ENCODE data around the gene NOXA1.
"Not testable (repeated sequence)": the region's sequence is repeated elsewhere in the genome, so short reads cannot be mapped to it uniquely, and the experiment has no call there.

The NOXA1 gene

DNA sequence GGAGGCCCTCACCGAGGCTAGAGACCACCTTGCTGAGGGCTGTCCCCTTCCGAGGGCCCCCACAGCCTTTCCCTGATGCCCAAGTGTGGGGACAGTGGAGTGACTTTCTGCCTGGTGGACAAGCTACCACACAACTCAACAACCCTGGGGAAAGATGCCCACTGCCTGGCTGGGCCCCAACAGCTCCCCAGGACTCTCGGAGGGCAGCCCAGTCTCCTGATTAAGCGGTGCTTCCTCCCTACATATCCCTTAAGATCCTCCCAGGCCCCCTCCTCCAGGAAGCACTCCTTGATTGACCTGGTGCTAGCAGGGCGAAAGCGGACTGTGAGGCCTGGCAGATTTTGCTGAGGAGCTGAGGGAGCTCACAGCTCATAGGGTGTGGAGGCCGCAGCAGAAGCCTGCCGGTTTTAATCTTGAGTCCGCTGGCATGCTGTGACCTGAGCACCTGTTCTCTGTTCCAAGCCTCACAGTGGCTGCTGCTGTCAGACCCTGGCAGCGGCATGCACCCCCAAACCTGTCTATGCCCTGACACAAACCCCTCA is 33.7 kb downstream of the NOXA1 start:
- no peak for DNase-seq

- DNase-seq, result no peak
Measured at GRCh38 chr9:137457406-137458193, 34.4 kb downstream of the NOXA1 start.

DNA sequence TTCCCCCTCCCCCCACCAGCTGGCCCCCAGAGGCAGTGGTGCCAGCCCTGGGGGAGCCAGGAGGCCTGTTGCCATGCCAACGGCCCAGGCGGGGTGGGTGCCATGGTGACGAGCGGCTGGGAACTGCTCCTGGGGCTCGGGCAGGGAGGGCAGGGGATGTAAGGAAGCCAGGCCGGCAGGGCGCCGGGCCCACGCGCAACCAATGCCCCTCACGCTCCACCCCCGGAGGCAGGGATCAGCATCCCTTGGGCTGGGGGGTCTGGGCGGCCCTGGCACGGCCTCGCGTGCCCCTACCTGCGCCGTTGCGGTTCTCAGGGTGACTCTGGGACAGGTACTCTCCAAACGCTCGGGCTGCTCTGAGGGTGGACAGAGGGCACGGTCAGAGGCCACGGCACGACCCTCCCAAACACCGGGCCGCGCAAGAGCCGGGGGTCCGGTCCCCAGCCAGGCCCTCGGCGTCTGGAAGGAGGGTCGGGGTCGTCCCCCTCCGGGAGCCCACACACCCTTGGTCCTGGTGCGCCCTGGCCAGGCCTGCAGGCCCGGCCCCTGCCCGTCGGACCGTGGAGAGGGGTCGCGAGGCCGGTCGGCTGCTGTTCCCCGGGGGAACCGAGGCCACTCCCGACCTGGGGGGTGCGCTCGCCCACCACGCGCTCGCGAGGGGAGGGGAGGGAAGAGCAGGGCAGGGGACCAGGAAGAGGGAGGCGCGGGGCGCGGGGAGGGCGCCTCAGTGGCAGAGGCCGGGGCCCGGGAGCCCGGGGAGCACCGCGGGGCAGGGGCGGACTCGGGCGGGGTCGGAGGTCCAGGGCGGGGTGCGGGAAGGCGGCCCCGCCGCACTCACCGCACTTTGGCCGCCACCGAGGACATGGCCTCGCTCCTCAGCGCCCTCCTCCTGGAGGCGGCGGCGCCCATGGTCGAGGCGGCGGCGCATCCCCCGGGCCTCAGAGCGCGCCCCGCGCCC is 35.3 kb downstream of the NOXA1 start:
- peak; percentile 25 for DNase-seq

- DNase-seq, result peak; percentile 93
Measured at GRCh38 chr9:137459152-137459600, 36.0 kb downstream of the NOXA1 start, which contains the start of gene NSMF. Gene NSMF (minus strand): TSS chr9:137459334. CDS start chr9:137459102, 232 bp downstream.

- DNase-seq, result no peak
Measured at GRCh38 chr9:137459601-137460362, 36.6 kb downstream of the NOXA1 start.

GRCh38 chr9:137460363-137461315 is 37.4 kb downstream of the NOXA1 start:
- DNase-seq, result no peak

GRCh38 chr9:137461316-137461662 is 38.1 kb downstream of the NOXA1 start:
- DNase-seq, result no peak

DNA sequence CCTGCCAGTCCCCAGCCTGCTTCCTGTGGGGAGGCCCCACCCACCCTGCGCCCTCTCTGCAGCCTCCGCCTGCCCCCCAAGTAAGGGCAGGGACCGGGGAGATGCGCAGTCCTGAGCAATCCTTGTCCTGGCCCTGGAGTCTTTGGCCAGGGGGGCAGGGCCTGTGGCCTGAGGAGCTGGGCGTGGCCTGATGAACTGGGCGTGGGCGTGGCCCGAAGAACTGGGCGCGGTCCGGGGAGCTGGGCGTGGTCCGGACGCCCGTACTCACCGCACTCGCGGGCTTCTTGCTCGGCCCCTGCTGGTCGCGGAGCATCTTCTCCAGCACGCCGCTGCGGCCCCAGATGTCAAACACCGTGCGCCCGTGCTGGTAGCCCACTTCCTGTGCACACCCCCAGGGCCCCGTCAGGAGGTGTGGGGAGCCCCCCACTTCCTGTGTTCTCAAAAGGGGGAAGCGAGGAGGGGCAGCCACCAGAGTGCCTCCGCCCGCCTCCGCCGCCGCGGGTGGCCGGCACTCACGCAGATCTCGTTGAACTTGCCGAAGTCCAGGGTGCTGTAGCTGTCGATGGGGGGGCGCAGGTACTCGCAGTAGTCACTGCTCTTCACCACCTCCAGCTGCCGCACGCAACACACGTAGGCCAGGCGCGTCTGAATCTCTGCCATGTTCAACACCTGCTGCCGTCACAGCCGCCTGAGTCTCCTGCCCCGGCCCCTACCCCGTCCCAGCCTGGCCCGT is 38.6 kb downstream of the NOXA1 start:
- peak; percentile 69 for DNase-seq

- DNase-seq, result no peak
Measured at GRCh38 chr9:137462396-137462985, 39.3 kb downstream of the NOXA1 start.

DNA sequence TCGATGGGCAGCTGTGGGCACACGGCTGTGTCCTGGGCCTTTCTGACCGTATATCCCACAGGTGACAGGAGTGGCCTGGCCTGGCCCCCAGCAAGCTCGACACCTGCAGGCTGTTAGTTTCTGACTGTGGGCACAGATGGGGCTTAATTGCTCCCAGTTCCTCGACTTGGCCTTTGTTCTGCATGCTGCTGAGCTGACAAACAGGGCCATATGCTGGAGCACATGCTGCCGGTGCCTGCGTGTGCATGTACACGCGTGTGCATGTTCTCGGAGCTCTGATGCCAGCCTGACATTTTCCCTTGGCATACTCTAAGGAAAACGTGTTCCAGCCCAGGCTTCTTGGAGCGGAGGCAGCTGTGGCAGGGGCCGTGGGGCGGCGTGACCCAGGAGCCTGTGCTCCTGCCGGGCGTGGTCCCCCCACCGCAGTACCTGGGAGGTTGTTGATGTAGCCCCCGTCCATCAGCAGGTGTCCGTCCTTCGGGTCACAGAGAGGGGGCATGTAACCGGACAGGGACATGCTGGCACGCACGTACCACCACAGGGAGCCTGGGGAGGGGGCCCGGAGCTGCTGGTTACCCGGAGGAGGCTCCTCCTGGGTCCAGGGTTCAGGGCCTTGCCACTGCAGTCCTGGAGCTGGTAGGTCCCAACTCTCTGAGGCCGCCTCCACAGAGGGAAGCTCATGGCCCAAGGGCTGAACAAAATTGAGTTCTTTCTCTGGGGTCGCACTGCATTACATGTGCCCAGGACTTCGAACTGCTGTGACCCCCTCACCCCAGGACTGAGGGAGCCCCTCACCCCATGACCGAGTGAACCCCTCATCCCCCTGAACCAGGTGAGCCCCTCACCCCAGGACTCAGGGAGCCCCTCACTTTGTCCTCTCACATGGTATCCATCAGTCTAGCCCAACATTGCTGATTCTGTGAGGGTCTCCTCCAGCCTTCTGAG is 40.1 kb downstream of the NOXA1 start:
- DNase-seq, result no peak

DNA sequence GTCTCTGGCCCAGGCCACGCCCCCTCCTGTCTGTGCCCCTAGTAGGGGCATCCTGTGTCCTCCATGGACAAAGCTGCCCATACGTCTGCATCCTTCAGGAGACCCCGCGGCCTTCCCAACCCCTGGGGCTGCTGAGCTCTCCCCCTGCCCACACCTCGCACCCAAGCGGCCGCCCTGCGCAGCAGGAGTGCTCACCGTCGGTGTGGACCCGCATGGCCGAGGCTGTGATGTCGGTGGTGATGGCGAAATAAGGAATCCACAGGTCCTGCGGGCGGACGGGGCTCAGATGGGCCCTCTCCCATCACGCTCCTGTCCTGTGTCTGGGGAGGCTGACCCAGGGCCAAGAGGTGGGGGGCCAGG is 40.7 kb downstream of the NOXA1 start:
- no peak for DNase-seq

DNA sequence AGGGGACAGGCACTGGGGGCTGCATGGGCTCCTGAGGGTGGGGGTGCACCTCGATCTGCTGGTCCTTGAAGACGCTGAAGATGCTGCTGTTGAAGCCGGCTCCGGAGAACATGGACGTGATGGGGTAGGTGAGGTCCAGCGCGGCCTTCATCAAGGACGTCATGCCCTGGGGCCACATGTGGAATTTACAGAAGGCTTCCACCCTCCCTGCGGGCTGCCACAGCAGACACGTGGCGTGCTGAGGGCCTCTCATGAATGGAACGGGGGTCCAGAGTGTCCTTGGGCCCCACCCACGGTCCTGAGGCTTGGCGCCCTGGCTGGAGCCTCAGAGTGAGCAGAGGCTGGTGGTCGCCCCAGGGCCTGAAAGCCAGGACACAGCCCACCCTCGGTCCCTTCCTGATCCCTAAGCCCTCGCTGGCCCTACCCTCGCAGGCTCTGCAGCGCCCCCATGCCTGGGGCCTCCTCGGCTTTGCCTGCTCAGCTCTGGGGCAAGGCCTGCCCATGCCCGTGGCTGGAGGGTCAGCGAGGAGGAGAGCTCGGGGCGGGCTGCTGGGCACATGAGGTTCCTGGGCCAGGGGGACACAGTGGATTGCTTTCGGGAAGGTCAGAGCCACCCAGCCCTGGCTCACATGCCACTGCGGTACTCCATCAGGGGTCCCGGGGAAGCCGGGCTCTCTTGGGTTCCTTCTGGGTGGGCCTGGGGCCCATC is 41.3 kb downstream of the NOXA1 start:
- DNase-seq, result no peak

DNA sequence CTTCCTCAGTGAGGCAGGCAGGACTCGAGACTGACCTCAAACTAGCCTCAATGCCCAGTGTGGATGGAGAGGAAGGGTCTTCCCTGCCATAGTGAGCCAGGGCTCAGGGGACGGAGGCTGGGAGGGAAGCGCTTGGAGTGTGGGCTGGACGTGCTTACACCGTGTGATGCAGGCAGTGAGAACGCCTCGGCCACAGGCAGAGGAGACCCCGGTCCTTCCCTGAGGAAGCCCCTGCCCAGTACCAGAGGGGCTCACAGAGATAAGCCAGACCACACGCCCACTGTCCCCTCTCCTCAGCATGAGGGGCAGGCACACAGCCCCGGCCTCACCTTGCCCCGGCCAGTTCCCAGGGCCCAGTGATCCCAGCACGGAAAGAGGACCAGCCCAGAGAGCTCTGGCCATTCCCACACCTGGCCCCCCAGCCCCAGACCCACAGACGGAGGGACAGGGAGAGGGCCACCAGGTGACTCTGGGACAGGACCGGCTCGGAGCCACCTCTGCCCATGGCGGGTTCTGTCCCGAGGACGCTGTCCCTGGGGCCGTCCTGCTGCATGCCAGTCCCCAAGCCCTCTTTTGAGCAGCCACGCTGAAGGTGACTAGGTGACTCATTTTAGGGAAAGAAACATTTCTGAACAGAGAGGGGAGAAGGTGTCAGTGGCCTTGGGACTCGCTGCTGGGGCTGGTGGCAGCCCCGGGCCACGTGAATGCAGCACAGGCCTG is 42.0 kb downstream of the NOXA1 start:
- DNase-seq, result no peak

GRCh38 chr9:137465720-137466388 is 42.7 kb downstream of the NOXA1 start:
- no peak for DNase-seq

DNA sequence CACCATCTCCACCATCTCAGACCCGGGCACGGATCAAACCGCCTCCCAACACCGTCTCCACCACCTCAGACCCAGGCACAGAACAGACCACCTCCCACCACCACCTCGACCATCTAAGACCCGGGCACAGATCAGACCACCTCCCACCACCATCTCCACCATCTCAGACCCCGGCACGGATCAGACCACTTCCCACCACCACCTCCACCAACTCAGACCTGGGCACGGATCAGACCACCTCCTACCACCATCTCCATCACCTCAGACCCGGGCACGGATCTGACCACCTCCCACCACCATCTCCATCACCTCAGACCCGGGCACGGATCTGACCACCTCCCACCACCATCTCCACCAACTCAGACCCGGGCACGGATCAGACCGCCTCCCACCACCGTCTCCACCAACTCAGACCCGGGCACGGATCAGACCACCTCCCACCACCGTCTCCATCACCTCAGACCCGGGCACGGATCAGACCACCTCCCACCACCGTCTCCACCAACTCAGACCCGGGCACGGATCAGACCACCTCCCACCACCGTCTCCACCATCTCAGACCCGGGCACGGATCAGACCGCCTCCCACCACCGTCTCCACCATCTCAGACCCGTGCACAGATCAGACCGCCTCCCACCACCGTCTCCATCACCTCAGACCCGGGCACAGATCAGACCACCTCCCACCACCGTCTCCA is 43.3 kb downstream of the NOXA1 start:
- DNase-seq, result not testable (repeated sequence)

GRCh38 chr9:137467161-137467581 is 44.0 kb downstream of the NOXA1 start:
- DNase-seq, result no peak

- DNase-seq, result no peak
Measured at GRCh38 chr9:137467896-137468295, 44.7 kb downstream of the NOXA1 start.
